Natural killer cell treated with Interleukin-12 subunit alpha and Interleukin-12 subunit beta and Interleukin-15 and Interleukin-18, amount 100 ng/mL, for 72 hours (primary cell): ENCODE measurements around the gene CD52. TPM values are rescaled to one million over a fixed set of nuclear protein-coding genes. Genes with fewer than 3 reads are reported as not detected.

Source experiments
- ATAC-seq, 2 donors: fragments of 150-1000 bp; cut with Tn5 transposase in 1 of 2; sonication (Bioruptor Pico), chemical (Tn5 transposase) in 1 of 2; 2 replicates each; pipeline ENCODE4 v1.10.0; 2021
- DNase-seq: peaks from one replicate; pipeline ENCODE4 v3.0.0; 2022; ENCODE audit warnings: low spot score
- H3K27ac Mint-ChIP-seq, 2 donors: 1 replicate in 1 of 2; 2 replicates in 1 of 2; pipeline ENCODE4 v1.8.0; 2022; ENCODE audit warnings: mixed read lengths in 2 of 2, mild to moderate bottlenecking in 1 of 2, moderate library complexity in 1 of 2
- H3K27me3 Mint-ChIP-seq, 2 donors: 1 replicate in 1 of 2; 2 replicates in 1 of 2; pipeline ENCODE4 v1.8.0; 2022; ENCODE audit warnings: mixed read lengths in 2 of 2
- H3K36me3 Mint-ChIP-seq: one replicate; pipeline ENCODE4 v1.8.0; 2022; ENCODE audit warnings: mixed read lengths
- H3K4me1 Mint-ChIP-seq, 2 donors: 1 replicate in 1 of 2; 2 replicates in 1 of 2; pipeline ENCODE4 v1.8.0; 2022; ENCODE audit warnings: low read depth in 2 of 2, mixed read lengths in 2 of 2, mild to moderate bottlenecking in 1 of 2
- H3K4me3 Mint-ChIP-seq: one replicate; pipeline ENCODE4 v1.8.0; 2022; ENCODE audit warnings: mixed read lengths
- H3K9me3 Mint-ChIP-seq: 2 replicates; pipeline ENCODE4 v1.8.0; 2022; ENCODE audit warnings: mixed read lengths
- total RNA-seq, 2 donors: library from RNA; stranded (reverse); gene quantifications; one replicate each; pipeline ENCODE4 v1.2.3, GENCODE V29; 2022

The CD52 gene
- total RNA-seq, 2 donors from 2014 or later = 8.1 to 17.2 TPM

- H3K27ac Mint-ChIP-seq = no peak overlapping the region
- no peaks in the 10 kb centered on the region for H3K9me3 Mint-ChIP-seq
- peaks cover 23 to 30% of the 10 kb centered on the region in 2 donors for H3K27me3 Mint-ChIP-seq
- H3K4me3 Mint-ChIP-seq = no peak overlapping the region
- H3K4me1 Mint-ChIP-seq = peaks cover 16 to 21% of the 10 kb centered on the region in 2 donors
- DNase-seq = no peak
- no peaks in the 10 kb centered on the region for H3K36me3 Mint-ChIP-seq
- ATAC-seq = no peak
Measured at GRCh38 chr1:26354972-26355371, 37.2 kb downstream of the CD52 start.

- Mint-ChIP-seq H3K4me1 (peaks cover 23 to 29% of the 10 kb centered on the region in 2 donors), H3K27ac (no peak overlapping the region)
Measured at GRCh38 chr1:26356106-26356505, 38.3 kb downstream of the CD52 start.

GRCh38 chr1:26357121-26357602 is 39.4 kb downstream of the CD52 start:
- ATAC-seq (no peak), DNase-seq (no peak)
- peaks cover 29 to 38% of the 10 kb centered on the region in 2 donors for H3K4me1 Mint-ChIP-seq
- no peaks in the 10 kb centered on the region for H3K9me3 Mint-ChIP-seq
- no peak overlapping the region for H3K27ac Mint-ChIP-seq
- no peak overlapping the region for H3K4me3 Mint-ChIP-seq
- H3K27me3 Mint-ChIP-seq = peaks cover 36 to 40% of the 10 kb centered on the region in 2 donors
- H3K36me3 Mint-ChIP-seq = no peaks in the 10 kb centered on the region

More at GRCh38 chr1:26356106-26356505, 38.3 kb downstream of the CD52 start:
- Mint-ChIP-seq H3K9me3 (no peaks in the 10 kb centered on the region), H3K4me3 (no peak overlapping the region), H3K27me3 (peaks cover 29 to 36% of the 10 kb centered on the region in 2 donors), H3K36me3 (no peaks in the 10 kb centered on the region)
- DNase-seq = no peak
- no peak for ATAC-seq

- H3K4me1 Mint-ChIP-seq = peaks cover 34 to 46% of the 10 kb centered on the region in 2 donors
- H3K9me3 Mint-ChIP-seq = no peaks in the 10 kb centered on the region
- H3K4me3 Mint-ChIP-seq = no peak overlapping the region
Measured at GRCh38 chr1:26358411-26359384, 40.9 kb downstream of the CD52 start.

GRCh38 chr1:26359981-26360806 is 42.4 kb downstream of the CD52 start:
- H3K4me1 Mint-ChIP-seq = peaks cover 43 to 58% of the 10 kb centered on the region in 2 donors
- peak overlapping the region; percentile 76 for H3K4me3 Mint-ChIP-seq
- no peak overlapping the region for H3K27ac Mint-ChIP-seq
- H3K9me3 Mint-ChIP-seq = no peaks in the 10 kb centered on the region
- H3K36me3 Mint-ChIP-seq = no peaks in the 10 kb centered on the region
- DNase-seq (no peak), ATAC-seq (no peak)
- peaks cover 50 to 55% of the 10 kb centered on the region in 2 donors for H3K27me3 Mint-ChIP-seq

More at GRCh38 chr1:26358411-26359384, 40.9 kb downstream of the CD52 start:
- DNase-seq (no peak), ATAC-seq (peak in 1 of 2 donors; percentile 33)
- Mint-ChIP-seq H3K27ac (no peak overlapping the region), H3K27me3 (peaks cover 45 to 47% of the 10 kb centered on the region in 2 donors), H3K36me3 (no peaks in the 10 kb centered on the region)

GRCh38 chr1:26360807-26361604 is 43.2 kb downstream of the CD52 start:
- Mint-ChIP-seq H3K4me1 (peaks cover 38 to 52% of the 10 kb centered on the region in 2 donors), H3K27ac (no peak overlapping the region), H3K36me3 (no peaks in the 10 kb centered on the region), H3K27me3 (peaks cover 51 to 52% of the 10 kb centered on the region in 2 donors), H3K4me3 (peak overlapping the region; percentile 76), H3K9me3 (no peaks in the 10 kb centered on the region)
- no peak for DNase-seq
- ATAC-seq = no peak

- peaks cover 52 to 53% of the 10 kb centered on the region in 2 donors for H3K27me3 Mint-ChIP-seq
- DNase-seq = no peak
- H3K27ac Mint-ChIP-seq = no peak overlapping the region
- no peak for ATAC-seq
- H3K4me3 Mint-ChIP-seq = peak overlapping the region; percentile 23
- H3K4me1 Mint-ChIP-seq = peaks cover 38 to 52% of the 10 kb centered on the region in 2 donors
- no peaks in the 10 kb centered on the region for H3K9me3 Mint-ChIP-seq
- H3K36me3 Mint-ChIP-seq = no peaks in the 10 kb centered on the region
Measured at GRCh38 chr1:26361605-26362122, 43.9 kb downstream of the CD52 start.

GRCh38 chr1:26362331-26362730 is 44.6 kb downstream of the CD52 start:
- peaks cover 52 to 54% of the 10 kb centered on the region in 2 donors for H3K27me3 Mint-ChIP-seq
- no peak for ATAC-seq
- no peak for DNase-seq
- H3K4me1 Mint-ChIP-seq = peaks cover 41 to 52% of the 10 kb centered on the region in 2 donors
- no peaks in the 10 kb centered on the region for H3K36me3 Mint-ChIP-seq
- no peak overlapping the region for H3K27ac Mint-ChIP-seq
- no peaks in the 10 kb centered on the region for H3K9me3 Mint-ChIP-seq
- H3K4me3 Mint-ChIP-seq = peak overlapping the region; percentile 23

GRCh38 chr1:26363549-26364448 is 46.0 kb downstream of the CD52 start:
- Mint-ChIP-seq H3K4me1 (peaks cover 41 to 53% of the 10 kb centered on the region in 2 donors), H3K36me3 (no peaks in the 10 kb centered on the region), H3K27ac (peak overlapping the region in 1 of 2 donors; percentile 33), H3K27me3 (peaks cover 47 to 48% of the 10 kb centered on the region in 2 donors), H3K9me3 (no peaks in the 10 kb centered on the region), H3K4me3 (no peak overlapping the region)
- DNase-seq (peak; percentile 87), ATAC-seq (peak; percentile 81 to 85)

GRCh38 chr1:26364956-26365355 is 47.2 kb downstream of the CD52 start:
- ATAC-seq (no peak), DNase-seq (no peak)
- Mint-ChIP-seq H3K4me1 (peaks cover 38 to 46% of the 10 kb centered on the region in 2 donors), H3K36me3 (no peaks in the 10 kb centered on the region), H3K27me3 (peaks cover 36 to 37% of the 10 kb centered on the region in 2 donors), H3K27ac (peak overlapping the region in 1 of 2 donors; percentile 33), H3K9me3 (no peaks in the 10 kb centered on the region), H3K4me3 (peak overlapping the region; percentile 13)

- Mint-ChIP-seq H3K4me3 (no peak overlapping the region), H3K4me1 (peaks cover 39 to 44% of the 10 kb centered on the region in 2 donors), H3K36me3 (peaks cover 5% of the 10 kb centered on the region), H3K9me3 (peaks cover 3% of the 10 kb centered on the region), H3K27me3 (peaks cover 27 to 30% of the 10 kb centered on the region in 2 donors), H3K27ac (no peak overlapping the region)
- DNase-seq = no peak
- no peak for ATAC-seq
Measured at GRCh38 chr1:26367441-26367840, 49.7 kb downstream of the CD52 start.

GRCh38 chr1:26368006-26368405 is 50.2 kb downstream of the CD52 start:
- peaks cover 42 to 49% of the 10 kb centered on the region in 2 donors for H3K4me1 Mint-ChIP-seq
- H3K9me3 Mint-ChIP-seq = peaks cover 3% of the 10 kb centered on the region
- no peak for ATAC-seq
- peaks cover 25 to 30% of the 10 kb centered on the region in 2 donors for H3K27me3 Mint-ChIP-seq
- no peak for DNase-seq
- peaks cover 5% of the 10 kb centered on the region for H3K36me3 Mint-ChIP-seq
- no peak overlapping the region for H3K27ac Mint-ChIP-seq
- H3K4me3 Mint-ChIP-seq = no peak overlapping the region
